Measurements from ENCODE around the gene PPA2.
"Not testable (repeated sequence)": the region's sequence is repeated elsewhere in the genome, so short reads cannot be mapped to it uniquely, and the experiment has no call there.

Gene PPA2

GRCh38 chr4:105458001-105458400, 15.9 kb downstream of the PPA2 start:
- DNase-seq, result no peak

- DNase-seq, result no peak
These were observed 17.9 kb downstream of the PPA2 start for GRCh38 chr4:105455998-105456397.

GRCh38 chr4:105455182-105455581, 18.7 kb downstream of the PPA2 start:
- DNase-seq, result no peak

GRCh38 chr4:105453550-105454205, 20.2 kb downstream of the PPA2 start:
- no peak for DNase-seq

DNA sequence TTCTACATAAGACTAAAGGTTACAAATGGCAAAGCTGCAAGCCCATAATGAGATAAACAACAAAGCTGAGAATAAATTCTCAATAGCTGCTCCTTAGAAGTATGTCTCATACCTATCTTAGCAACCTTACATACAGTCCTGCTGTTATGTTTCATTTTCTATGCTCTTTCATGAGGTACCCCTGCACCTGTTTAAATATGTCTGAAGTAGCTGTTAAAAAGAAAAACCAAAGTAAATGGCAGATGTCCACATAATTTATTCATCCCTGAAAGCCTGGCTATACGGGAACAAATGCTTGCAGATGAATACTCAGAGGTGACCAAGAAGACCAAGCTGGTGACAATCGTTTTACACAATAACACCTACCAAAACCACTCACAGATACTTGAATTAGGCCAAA, 22.5 kb downstream of the PPA2 start:
- DNase-seq, result no peak

GRCh38 chr4:105440890-105441289, 33.0 kb downstream of the PPA2 start:
- no peak for DNase-seq

- no peak for DNase-seq
These were observed 36.2 kb downstream of the PPA2 start for GRCh38 chr4:105437637-105438036.

- DNase-seq, result no peak
These were observed 37.4 kb downstream of the PPA2 start for GRCh38 chr4:105436414-105436813.

GRCh38 chr4:105434940-105435339, 38.9 kb downstream of the PPA2 start:
- no peak for DNase-seq

GRCh38 chr4:105433421-105433820, 40.4 kb downstream of the PPA2 start:
- no peak for DNase-seq

- DNase-seq, result no peak
These were observed 41.4 kb downstream of the PPA2 start for GRCh38 chr4:105432438-105432837.

DNA sequence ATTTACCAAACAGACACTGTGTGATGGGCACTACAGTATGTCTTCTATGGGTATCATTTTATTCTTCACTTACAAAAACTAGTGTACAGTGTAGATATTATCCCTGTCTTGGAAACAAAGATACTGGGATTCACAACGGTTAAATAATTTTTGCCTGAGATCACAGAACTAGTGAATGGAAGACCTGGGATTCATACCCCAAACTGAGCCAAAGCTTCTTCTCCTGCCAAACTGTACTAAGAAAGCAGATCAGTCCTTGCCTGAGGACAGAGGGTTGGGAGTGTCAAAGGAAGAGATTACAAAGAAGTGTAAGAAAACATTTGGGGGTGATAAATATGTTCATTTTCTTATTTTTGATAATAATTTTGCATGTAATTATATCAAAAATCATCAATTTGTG, 43.1 kb downstream of the PPA2 start:
- DNase-seq, result no peak

DNA sequence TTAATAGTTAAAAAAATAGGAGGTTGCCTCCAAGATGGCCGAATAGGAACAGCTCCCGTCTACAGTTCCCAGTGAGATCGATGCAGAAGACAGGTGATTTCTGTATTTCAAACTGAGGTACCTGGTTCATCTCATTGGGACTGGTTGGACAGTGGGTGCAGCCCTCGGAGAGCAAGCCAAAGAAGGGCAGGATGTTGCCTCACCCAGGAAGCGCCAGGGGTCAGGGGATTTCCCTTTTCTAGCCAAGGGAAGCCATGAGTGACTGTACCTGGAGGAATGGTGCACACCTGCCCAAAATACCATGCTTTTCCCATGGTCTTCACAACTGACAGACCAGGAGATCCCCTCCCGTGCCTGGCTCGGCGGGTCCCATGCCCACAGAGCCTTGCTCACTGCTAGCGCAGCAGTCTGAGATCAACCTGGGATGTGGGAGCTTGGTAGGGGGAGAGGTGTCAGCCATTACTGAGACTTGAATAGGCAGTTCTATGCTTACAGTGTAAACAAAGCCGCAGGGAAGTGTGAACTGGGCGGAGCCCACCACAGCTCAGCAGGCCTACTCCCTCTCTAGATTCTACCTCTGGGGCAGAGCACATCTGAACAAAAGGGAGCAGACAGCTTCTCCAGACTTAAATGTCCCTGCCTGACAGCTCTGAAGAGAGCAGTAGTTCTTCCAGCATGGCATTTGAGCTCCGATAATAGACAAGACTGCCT, 47.5 kb downstream of the PPA2 start:
- DNase-seq, result no peak

DNA sequence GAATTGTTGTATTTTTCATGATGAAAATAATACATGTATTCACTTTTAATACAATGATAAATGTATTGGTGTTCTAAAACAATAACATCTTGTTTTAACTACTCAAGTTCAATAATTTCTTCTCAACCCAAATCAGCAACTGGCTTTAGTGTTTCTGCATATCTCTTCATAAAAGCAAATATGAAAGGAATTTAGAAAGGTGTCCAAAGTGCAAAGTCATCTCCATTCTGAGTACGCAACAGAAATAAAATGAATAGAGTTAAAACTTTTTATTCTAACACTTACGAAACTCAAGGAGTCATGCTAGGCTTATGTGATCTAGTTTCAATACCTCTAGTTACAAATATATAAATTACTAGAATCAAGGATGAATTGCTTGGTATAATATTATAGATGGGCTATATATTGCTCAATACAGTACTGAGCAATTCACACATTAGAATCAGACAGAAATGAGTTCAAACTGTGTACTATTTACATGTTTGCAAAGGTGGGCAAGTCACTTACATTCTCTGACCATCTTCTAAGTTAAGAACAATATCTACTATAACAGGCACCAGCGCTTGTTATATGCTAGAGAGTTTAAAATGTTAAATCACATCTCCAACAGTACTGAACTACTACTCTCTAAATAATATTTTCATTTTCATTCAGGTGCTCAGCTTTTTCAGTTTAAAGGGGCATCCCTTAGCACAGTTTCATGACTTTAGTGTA, 51.5 kb downstream of the PPA2 start:
- DNase-seq, result no peak

GRCh38 chr4:105417624-105418023, 56.2 kb downstream of the PPA2 start:
- DNase-seq, result no peak

- DNase-seq, result no peak
These were observed 58.5 kb downstream of the PPA2 start for GRCh38 chr4:105415281-105415744.

- no peak for DNase-seq
These were observed 59.5 kb downstream of the PPA2 start for GRCh38 chr4:105414316-105414715.

DNA sequence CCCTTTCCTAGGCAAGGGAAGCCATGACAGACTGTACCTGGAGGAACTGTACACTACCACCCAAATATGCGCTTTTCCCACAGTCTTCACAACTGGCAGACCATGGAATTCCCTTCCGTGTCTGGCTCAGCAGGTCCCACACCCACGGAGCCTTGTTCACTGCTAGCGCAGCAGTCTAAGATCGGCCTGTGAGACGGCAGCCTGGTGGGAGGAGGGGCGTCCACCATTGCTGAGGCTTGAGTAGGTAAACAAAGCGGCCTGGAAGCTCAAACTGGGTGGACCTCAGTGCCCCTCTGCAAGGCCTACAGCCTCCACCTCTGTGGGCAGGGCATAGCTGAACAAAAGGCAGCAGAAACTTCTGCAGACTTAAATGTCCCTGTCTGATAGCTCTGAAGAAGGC, 64.7 kb downstream of the PPA2 start:
- DNase-seq, result not testable (repeated sequence)

DNA sequence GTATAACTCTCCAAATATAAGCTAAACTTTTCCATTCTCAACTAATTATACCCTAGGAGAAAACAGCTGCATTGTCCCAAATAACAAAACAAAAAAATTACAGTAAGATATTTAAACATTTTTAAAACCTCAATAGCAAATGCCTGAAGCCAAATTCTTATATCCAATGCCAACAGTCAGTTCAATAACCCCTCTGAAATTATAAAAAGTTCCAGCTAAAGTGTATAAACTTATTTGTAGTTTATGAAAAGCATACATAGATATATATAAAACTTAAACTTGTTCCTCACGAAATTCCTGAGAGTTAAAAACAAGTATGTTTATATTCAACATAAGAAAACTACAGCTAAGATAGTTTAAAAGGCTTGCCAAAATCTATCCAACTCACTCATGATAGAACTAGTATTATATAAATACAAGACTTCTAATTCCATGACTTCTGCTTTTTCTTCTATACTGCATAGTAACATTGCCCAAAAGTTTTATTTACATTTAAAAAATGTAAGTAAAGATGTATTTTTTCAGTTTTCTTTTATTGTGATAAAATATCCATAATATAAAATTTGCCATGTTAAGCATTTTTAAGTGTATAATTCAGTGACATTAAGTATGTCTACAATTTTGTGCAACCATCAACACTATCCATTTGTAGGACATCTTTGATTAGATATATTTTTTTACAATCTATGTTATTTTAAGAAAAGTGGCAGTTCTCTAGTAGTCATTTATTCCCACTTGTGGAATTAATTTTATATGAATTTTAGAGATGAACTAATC, 72.8 kb downstream of the PPA2 start:
- no peak for DNase-seq

DNA sequence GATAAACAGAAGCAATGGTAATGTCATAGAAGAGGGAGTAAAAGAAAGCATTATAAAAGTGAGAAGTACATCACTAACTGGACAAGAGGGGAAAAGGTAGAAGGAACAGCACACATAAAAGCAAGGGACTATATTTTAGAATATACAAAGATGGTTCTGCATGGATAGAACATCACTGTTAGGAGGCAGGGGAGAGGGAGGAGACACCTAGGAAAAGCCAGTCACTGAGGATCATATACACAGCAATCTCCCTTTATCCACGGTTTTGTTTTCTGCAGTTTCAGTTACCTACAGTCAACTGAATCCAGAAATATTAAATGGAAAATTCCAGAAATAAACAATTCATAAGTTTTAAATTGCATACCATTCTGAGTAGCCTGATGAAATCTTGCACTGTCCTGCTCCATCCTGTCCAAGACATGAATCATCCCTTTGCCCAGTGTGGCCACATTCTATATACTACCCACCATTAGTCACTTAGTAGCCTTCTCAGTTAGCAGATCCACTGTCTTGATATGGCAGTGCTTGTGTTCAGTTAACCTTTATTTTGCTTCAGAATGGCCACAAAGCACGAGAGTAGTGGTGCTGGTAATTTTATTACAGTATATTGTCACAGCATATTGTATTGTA, 74.2 kb downstream of the PPA2 start:
- no peak for DNase-seq

GRCh38 chr4:105392858-105393257, 81.0 kb downstream of the PPA2 start:
- no peak for DNase-seq

DNA sequence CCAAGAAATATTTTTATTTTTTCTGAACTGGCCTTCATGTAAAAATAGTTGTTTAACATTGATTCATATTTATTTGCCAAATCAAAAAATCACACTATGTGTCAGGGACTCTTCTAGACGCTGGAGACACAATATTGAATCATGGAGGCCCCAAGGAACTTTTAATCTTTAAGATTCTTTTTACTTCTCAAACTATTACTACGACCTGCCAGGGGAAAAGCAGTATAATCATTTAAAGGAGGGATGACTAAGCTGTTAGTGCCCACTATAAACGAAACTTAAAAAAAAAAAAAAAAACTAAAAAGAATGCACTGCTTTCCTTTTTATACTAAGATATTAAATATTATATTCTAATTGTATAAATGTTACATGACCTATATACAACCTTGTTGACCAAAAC, 84.7 kb downstream of the PPA2 start:
- no peak for DNase-seq

- no peak for DNase-seq
These were observed 86.4 kb downstream of the PPA2 start for GRCh38 chr4:105387466-105387865.

All from stimulated activated CD4-positive, alpha-beta T cell treated with anti-CD3 and anti-CD28 coated beads, Interleukin-12 subunit alpha, Interleukin-12 subunit beta, amount 100 ng/mL, for 4 hours (primary cell).